Airway epithelial cell (primary cell): Measurements from ENCODE around the gene CALML4. TPM values are rescaled to one million over a fixed set of nuclear protein-coding genes. Genes with fewer than 3 reads are reported as not detected.

Source experiments
- total RNA-seq: library from RNA; depleted of rRNA; stranded (reverse); fragments of >200 nt; gene quantifications from 2 replicates; pipeline ENCODE4 v1.2.3, GENCODE V29; 2015

CALML4 gene
- 0.84 and 0.85 TPM in 2 replicates for total RNA-seq

GRCh38 chr15:68204776-68205557 lies at the start of gene CALML4:
CALML4 (minus strand) TSS chr15:68205332; CDS start chr15:68205247, 85 bp downstream.

DNA sequence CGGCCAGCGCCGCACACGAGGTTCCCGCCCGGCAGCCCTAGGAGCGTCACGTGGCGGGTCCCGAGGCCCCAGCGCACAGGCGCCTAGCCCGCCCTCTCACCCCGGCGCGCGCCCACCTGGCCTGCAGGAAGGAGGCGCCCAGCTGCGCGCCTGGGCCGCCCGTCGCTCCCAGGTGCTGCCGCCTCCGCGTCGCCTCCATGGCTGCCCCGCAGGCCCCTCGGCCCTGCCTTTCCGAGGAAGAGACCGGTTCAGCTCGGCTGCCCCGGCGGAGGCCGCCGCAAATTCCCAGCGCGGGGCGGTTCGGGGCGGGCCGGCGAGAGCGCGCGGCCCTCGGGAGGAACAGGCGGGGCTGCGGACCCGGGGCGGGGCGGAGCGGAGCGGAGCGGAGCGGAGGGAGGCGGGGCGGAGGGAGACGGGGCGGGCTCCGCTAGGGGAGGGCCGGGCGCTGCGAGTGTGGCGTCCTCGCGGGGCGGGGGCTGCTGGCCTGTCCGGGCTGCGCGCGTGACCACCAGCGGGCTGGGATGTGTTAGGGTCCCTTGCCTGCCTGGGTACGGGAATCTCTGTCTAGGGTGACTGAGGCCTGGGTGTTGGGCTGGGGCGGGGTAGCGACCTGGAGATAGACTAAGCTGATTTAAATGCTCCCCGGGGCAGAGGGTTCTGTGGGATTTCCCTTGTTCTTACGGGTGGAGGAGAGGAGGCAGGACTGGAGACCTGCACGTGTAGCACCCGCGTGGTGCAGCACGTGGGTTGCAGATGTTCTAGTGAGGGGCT lies 24.4 kb upstream of the CALML4 start, which contains the start of gene CLN6:
TSS of gene CLN6 (minus strand) at position 343 of the 771 bp plus-strand sequence. CDS start at position 199, 144 bp downstream.

Other genes with a start within 250 kb of the CALML4 start
- 6.2 and 21.2 TPM in 2 replicates for gene PIAS1, start 151.0 kb downstream of the CALML4 start, total RNA-seq
- gene CLN6, start 24.4 kb upstream of the CALML4 start, total RNA-seq: 15.1 and 26.9 TPM in 2 replicates
- 27.5 and 40.5 TPM in 2 replicates for gene FEM1B, start 72.4 kb upstream of the CALML4 start, total RNA-seq
- 0.60 and 0.92 TPM in 2 replicates for gene ITGA11, start 226.8 kb upstream of the CALML4 start, total RNA-seq